Right ventricle myocardium superior (tissue), 1 donor: Measurements from ENCODE around the gene BACH2. TPM values are rescaled to one million over a fixed set of nuclear protein-coding genes. Genes with fewer than 3 reads are reported as not detected.
"Not testable (repeated sequence)": the region's sequence is repeated elsewhere in the genome, so short reads cannot be mapped to it uniquely, and the experiment has no call there.

ENCODE experiments used
- ATAC-seq: fragments of 200-7000 bp; cut with Tn5 transposase; one replicate; pipeline ENCODE4 v1.9.1; 2020; ENCODE audit warnings: mild to moderate bottlenecking; ENCODE audit not compliant: poor library complexity
- DNase-seq: peaks from one replicate; pipeline ENCODE4 v3.0.0-alpha.2; 2020
- intact Hi-C: fragments of 100-400 bp; cut with DNase I; formaldehyde crosslinking; loops from one replicate; pipeline ENCODE4 v1.11.2; 2022
- total RNA-seq: library from RNA; stranded (reverse); fragmentation: NEBNext Ultra II Directional; extraction: Animal tissue kit (Norgen Biotek cat#: 25700); gene quantifications from one replicate; pipeline ENCODE4 v1.2.1, GENCODE V29; 2021
- donor health status: DM: no; HTN: yes; CAD: no; lungs with severe emphysema.

BACH2 gene
- total RNA-seq, 1 donor from 2014 or later = 1.9 TPM

DNA sequence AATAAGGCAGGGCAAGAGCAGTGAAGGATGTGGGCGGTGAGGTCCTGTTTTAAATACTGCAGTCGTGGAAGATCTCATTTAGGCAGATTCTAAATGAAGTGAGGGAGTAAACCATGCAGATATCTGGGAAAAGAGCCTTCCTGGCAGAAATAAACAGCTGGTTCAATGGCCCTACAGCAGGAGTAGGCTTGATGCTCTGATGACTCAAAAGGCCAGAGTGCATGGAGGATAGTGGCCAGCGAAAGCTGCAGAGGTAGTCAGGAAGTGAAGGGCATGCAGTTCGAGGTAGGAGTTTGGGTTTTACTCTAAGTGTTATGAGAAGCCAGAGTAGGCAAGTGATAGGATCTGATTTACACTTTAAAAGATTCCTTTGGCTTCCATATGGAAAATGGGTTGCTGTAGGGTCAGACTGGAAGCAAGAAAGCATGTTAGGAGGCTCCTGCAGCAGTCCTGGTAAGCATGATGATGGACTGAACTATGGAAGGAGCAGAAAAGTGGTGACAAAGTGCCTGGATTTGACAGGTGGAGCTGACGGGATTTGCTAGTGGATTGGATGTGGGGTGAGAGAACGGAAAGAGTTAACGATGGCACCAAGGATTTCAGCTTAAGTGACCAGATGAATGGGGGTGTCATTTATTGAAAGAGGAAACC, 252.3 kb downstream of the BACH2 start:
- DNase-seq = no peak
- no peak for ATAC-seq
- intact Hi-C loops = no loop called here

DNA sequence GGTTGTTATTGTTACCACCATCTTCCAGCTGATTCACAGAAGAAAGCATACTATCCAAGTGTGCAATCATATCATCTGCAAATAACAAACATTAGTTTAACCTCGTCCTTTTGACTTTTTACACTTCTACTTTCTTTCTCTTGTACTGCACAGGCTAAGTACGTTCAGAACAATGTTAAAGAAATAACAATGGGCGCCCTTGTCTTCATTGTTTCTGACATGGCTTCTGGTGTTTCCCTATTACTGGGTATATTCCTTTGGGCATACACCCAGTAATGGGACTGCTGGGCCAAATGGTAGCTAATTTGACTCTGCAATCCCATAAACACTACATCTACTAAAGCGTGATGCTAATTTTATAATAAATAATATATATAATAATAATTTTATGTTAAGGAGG, 255.7 kb downstream of the BACH2 start:
- no peak for ATAC-seq
- intact Hi-C loops = no loop called here
- DNase-seq = no peak

DNA sequence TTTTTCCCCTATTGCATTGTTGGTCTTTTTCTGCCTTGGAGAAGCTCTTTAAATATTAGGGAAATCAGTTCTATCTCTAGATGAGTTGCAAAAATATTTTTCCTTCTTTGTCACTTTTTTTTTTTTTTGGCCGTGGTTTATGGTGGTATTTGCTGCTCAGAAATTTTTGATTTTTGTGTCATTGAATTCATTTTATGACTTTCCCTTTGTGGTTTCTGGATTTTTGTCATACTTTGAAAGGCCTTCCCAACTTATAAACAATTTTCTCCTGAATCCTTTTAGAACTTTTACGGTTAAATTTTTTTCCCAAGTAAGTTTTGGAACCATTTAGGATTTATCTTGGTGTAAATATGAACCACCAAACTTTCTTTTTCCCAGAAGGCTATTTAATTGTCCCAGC, 256.7 kb downstream of the BACH2 start:
- DNase-seq = no peak
- intact Hi-C loops = no loop called here
- ATAC-seq = no peak

DNA sequence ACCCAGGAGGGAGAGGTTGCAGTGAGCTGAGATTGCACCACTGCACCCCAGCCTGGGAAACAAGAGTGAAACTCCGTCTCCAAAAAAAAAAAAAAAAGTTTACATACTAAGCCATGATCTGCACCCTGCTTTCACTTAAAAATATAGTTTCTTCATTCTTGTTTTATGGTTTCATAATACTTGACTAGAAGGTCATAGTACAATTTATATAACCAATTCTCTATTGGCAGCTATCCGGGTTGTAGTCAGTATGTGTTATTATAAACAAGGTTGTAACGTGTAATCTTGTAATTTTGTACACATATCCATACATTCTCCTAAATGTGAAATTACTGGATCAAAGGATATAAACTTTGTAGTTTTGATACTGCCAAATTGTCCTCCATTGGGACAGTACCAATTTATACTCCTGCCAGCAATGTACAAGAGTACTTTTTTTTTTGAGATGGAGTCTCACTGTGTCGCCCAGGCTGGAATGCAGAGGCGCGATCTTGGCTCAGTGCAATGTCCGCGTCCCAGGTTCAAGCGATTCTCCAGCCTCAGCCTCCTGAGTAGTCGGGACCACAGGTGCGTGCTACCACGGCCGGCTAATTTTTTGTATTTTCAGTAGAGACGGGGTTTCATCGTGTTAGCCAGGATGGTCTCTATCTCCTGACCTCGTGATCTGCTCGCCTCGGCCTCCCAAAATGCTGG, 257.5 kb downstream of the BACH2 start:
- ATAC-seq = no peak
- intact Hi-C loops = no loop called here
- no peak for DNase-seq

DNA sequence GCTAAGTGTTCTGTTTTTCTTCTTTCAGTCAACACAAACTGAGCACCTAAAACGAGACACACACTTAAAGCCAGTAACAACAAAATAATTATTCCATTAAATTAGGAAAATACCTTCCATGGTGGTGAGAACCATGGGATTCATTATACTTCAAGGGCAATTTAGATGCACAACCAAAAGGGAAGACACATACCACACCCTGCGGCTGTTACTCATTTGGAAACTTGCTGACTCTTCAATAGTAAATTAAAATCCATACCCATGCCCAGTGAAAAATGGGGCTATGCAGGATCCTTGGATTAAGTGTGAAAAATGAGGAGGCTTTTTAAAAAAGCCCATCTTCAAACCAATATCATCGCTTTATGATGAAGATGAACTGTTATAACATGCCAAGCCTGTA, 259.7 kb downstream of the BACH2 start:
- no peak for DNase-seq
- intact Hi-C loops = no loop called here
- no peak for ATAC-seq

DNA sequence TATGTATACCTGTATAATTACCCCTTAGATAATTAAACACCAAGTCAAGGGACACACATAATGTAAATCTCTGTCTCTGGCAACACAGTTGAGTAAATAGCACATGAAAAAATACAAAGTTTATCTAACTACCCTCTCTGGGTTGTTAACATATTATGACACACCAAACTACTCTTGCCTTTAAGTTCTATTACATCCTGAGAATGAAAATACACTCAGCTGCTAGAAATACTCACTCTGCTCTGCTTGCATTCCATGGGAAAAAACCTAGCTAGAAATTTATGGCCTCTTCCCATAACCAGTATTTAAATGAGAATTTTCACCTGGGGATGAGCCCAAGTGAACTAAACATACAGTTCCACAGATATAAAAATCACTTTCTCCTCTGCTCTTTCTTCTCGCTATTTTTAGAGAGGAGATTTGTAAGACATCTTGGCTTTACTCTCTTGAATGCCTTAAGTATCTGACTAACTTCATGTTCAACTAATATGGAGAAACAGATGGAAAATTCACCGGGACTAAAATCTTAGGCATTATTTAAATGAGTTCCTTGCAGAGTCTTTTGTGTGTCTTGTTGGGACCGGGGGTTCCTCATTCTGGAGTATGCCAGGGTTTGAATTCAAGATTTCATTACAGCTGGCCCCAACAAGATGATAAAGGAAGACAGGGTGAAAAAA, 261.5 kb downstream of the BACH2 start:
- no peak for ATAC-seq
- intact Hi-C loops = no loop called here
- no peak for DNase-seq

DNA sequence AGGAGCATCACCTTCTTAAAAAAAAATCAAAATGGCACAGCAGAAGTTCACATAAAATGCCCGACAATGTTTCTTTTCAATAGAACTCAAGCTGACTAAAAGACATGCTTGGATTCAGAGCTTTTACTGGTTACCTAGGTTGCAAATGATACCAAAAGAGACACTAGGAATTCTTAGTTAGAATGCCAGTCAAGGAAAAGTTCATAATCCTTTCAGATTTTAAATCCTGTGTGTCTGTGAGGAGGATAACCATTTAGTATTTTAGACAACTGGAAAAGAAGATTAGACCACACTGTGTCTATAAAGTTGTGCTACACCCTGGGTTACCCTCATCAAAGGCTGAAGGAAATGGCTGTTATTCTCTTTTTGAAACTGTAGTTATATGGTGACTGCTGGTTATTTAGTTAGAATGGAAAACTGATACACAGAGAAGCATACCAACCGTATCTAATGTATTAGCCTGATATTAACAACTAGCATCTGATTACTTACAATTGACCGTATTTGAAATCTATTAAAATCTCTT, 262.8 kb downstream of the BACH2 start:
- no peak for DNase-seq
- intact Hi-C loops = no loop called here
- ATAC-seq = no peak

DNA sequence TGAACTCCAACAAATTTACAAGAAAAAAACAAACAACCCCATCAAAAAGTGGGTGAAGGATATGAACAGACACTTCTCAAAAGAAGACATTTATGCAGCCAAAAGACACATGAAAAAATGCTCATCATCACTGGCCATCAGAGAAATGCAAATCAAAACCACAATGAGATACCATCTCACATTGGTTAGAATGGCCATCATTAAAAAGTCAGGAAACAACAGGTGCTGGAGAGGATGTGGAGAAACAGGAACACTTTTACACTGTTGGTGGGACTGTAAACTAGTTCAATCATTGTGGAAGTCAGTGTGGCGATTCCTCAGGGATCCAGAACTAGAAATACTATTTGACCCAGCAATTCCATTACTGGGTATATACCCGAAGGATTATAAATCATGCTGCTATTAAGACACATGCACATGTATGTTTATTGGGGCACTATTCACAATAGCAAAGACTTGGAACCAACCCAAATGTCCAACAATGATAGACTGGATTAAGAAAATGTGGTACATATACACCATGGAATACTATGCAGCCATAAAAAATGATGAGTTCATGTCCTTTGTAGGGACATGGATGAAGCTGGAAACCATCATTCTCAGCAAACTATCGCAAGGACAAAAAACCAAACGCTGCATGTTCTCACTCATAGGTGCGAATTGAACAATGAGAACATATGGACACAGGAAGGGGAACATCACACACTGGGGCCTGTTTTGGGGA, 264.0 kb downstream of the BACH2 start:
- DNase-seq, ATAC-seq, intact Hi-C loops: not testable (repeated sequence)

DNA sequence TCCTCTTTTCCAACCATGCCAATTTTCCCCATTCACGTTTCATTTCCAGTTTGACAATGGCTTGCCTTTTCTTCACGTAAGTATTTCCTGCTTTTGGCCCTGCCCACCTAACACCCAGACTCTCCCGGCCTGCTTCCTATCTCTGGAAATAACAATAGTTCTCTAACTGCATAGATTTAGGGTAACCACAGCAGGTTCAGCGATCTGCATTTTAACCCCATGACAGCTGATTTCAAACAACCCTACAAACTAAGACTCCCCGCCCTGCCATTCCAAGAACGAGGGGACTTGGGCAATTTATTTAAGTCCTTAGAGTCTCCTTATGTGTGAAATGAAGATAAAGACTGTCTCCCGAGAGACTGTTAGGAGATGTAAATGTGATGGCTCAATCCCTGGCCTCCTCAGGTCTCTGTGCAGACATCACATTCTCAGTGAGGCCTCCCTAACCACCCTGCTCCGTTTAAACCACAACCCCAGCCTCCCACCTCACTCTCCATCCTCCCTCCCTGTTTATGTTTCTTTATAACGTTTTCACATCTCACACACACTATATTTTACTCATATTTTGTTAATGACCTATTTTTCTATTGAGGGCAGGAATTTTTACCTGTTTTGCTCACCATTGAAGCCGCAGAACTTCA, 267.5 kb downstream of the BACH2 start:
- DNase-seq (no peak), ATAC-seq (no peak)
- intact Hi-C loops = no loop called here

DNA sequence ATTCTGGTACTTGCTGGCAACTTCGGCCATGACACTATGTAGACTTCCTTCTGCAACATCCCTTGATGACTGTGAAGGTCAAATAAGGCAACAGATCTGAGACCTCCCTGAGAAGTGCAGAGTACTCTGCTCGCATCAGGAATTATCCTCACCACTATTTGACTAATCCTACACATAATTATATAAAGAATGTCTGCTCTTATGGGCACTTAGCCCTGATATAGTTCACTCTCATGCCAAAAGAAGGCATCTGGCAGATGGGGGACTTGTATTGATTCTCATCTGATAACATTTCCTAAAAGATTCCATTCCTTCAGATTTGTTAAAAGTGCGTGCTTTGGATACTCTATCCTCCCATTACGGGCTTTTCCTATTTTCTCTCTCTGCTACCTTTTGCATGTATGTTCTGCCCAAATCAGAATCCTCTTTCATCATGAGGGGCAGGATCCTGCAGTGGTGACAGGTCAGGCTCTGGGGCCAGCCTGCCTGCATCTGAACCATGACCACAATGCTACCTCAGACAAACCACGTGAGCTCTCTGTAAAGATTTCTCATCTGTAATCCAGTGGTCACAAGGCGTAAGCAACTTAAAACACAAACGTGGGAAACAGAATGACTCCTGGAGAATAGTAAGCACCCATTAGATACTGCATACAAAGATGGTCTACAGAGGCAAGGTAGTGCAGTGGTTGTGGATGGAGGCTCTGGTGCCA, 268.4 kb downstream of the BACH2 start:
- ATAC-seq (no peak), DNase-seq (no peak)
- intact Hi-C loops = no loop called here

DNA sequence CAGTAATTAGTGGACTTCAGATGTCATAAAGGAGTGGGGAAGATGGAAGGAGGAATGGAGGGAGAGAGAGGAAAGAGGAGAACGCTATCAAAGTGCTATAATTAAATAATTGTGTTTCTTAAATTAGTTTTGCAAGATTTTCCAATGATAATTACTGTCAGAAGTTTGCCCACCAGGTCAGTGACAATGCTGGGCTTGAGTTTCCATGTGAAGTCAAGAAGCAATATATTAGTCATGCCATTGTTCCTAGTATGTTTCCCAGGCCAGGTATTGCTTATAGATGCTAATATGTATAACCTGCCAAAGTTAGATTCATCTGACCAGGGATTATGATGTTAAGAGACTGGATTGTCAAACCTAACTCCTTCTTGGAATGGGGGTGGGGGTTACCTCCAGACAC, 270.4 kb downstream of the BACH2 start:
- intact Hi-C loops = no loop called here

DNA sequence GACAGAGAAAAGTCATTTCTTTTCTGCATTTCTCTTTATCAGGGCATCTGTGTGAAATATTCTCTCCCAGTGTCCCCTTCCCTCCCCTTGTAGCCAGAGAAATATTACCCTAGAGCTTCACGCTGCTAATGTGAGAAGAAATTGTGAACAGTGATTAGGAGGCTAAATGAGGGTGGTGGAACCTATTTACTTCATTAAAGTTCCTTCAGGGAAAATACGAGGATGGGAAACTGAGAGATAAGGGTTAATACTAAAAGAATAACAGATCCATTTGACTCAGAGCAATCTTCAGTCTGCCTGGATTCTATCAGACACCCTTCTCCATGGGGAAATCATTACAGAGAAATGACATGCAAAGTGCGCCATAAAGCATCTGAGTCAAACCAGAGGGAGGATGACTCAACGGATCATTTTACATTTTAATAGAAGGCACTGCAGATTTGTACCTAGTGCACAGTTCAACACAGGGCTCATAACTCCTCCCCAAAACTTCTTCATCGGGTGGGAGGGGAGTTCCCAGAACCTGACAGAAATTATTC, 271.1 kb downstream of the BACH2 start:
- intact Hi-C loops = no loop called here
- DNase-seq (no peak), ATAC-seq (no peak)

More for the DNA sequence above, 270.4 kb downstream of the BACH2 start:
- no peak for ATAC-seq
- no peak for DNase-seq

DNA sequence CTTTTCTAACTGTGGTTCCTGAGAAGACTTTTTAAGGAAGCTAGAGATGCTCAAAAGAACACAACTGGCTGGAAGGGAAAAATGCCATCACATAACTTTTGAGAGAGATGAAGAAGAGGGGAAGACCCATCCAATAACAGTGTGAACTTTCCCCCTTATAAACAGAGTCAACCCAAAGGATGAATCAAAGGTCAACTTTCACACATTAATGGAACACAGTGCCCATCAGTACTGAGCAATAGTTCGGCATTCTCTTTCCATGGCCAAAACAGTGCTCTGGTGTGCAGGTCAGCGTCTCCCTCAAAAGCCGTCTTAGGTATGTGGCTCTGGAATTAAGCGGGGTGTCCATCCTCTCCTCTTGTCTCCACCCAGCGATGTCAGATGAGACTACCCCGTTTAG, 272.0 kb downstream of the BACH2 start:
- DNase-seq (no peak), ATAC-seq (no peak)
- intact Hi-C loops = no loop called here

DNA sequence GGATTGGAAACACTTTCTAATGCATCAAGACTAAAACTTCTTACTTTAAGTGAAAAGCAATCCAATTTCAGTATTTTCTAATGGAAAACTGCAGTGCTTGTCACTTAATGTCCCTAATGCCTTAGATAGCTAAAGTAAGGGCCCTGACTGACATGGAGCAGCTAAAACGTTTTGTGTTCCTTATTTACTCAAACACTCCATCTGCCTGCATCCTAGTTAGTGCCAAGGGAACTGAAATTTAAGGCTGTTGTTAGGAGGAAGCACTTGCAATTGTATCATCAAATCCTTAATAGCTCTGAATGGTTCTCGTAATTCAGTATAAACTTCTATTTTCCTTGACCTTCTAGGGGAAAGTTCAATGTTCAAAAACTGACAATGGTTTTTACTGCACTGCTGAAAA, 274.9 kb downstream of the BACH2 start:
- intact Hi-C loops = no loop called here

DNA sequence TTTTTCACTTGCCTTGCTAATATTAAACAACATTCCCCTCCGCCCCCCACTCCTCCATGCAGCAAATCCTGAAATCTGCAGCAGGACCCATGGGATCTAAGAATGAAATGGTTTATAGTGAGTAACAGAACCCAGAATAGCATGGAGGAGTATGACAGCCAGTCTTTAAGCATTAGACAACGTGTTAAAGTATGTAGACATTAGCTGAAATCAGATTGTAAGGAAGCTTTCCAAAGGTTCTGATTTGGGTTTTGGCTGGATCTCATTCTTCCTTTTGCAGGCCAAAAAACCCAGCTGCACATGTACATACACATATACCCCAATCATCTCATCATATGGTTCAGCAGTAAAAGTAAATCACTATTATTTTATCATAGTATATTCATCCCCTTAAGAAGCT, 275.9 kb downstream of the BACH2 start:
- intact Hi-C loops = no loop called here
- DNase-seq (no peak), ATAC-seq (no peak)

More for the DNA sequence above, 274.9 kb downstream of the BACH2 start:
- DNase-seq (no peak), ATAC-seq (no peak)

DNA sequence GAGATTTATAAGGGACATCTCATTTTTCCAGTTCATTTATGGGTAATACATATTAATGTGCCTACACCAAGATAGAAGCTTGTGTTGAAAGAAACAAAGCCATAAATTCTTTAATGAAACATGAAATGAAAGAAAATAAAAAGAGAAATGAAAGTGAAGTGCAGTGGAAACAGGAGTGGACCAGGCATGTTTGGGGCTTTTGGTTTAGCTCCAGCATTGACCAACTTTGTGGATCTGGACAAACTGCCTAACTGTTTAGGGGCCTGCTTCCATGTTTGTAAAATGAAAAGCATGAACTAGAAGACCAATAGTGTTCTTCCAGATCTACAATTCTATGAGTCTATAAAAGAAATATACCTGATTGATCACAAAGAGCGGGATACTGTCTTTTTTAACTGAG, 277.4 kb downstream of the BACH2 start:
- intact Hi-C loops = no loop called here

DNA sequence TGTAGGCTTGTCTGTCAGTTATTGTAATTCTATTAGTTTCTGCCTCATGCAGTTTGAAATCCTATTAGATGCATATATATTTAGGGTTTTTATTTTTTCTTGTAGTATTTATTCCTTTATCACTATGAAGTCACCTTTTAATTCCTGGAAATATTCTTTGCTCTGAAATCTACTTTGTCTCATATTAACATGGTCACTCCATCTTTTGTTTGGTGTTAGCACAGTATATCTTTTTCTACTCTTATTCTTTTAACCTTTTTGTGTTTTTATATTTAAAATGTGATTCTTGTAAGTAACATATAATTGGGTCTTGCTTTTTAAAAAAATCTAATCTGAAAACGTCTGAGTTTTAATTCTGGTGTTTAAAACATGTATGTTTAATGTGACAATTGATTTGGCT, 280.8 kb downstream of the BACH2 start:
- intact Hi-C loops = no loop called here
- DNase-seq (no peak), ATAC-seq (no peak)

More for the DNA sequence above, 277.4 kb downstream of the BACH2 start:
- ATAC-seq (no peak), DNase-seq (no peak)

DNA sequence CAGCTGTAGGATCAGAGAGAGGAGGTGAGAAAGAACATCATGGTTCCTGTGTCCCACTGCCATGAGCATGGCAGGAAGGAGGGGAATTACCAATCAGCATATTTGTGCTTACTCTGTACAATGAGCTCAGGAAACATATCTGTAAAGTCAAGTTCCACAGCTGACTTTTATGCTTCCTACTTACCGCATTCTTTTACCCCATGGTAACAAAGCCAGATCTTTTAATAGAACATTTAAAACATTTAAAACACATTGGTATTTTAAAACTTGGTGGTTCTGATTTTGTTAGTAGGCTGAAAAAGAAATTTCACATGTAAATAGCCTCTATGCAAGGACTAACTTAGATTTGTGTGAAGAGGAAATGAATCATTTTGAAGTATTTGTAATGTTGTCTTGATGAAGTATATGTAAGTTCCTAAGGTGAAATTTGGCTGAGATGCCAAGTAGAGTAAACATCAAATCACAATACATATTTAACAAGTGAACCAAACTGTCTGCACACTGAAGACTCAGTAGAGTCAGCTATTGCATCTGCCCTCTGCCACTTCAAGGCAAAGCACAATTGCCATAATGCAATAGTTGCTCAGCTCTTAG, 287.6 kb downstream of the BACH2 start:
- ATAC-seq = no peak
- intact Hi-C loops = no loop called here
- DNase-seq = no peak
